Lower leg skin (tissue), 3 donors: Measurements from ENCODE around the gene NUP214.

Source experiments
- CTCF ChIP-seq, 3 donors: fragments of 450-650 bp; IDR thresholded peaks; one replicate each; pipeline ENCODE4 v1.5.1; 2016; ENCODE audit warnings: antibody characterized with exemption in 3 of 3, mild to moderate bottlenecking in 3 of 3, moderate library complexity in 2 of 3
- POLR2A ChIP-seq, 2 donors: fragments of 450-650 bp; IDR thresholded peaks; one replicate each; pipeline ENCODE4 v1.6.1; 2016 to 2017; ENCODE audit warnings: antibody characterized with exemption in 2 of 2, mild to moderate bottlenecking in 1 of 2, moderate library complexity in 1 of 2

GRCh38 chr9:131149688-131150053 lies 24.3 kb downstream of the NUP214 start:
- no peak for TF ChIP-seq CTCF (IDR thresholded peaks at IDR 0.05)
- TF ChIP-seq POLR2A (IDR thresholded peaks at IDR 0.05) = no peak
